GM18861 (cell line): Measurements from ENCODE around the gene PPP1CC.
"Not testable (repeated sequence)": the region's sequence is repeated elsewhere in the genome, so short reads cannot be mapped to it uniquely, and the experiment has no call there.

ENCODE experiments used
- ATAC-seq: cut with Tn5 transposase; IDR thresholded peaks from one replicate; pipeline ENCODE4 v1.9.1; 2021; ENCODE audit not compliant: unreplicated experiment

Gene PPP1CC

GRCh38 chr12:110756611-110757010 lies 13.9 kb upstream of the PPP1CC start:
- no peak for ATAC-seq

GRCh38 chr12:110754101-110754793 lies 11.6 kb upstream of the PPP1CC start:
- ATAC-seq: no peak

GRCh38 chr12:110750784-110751461 lies 8.2 kb upstream of the PPP1CC start:
- ATAC-seq: no peak

- no peak for ATAC-seq
Observed at GRCh38 chr12:110746550-110746949, 3.9 kb upstream of the PPP1CC start.

GRCh38 chr12:110745542-110746284 lies 3.0 kb upstream of the PPP1CC start:
- ATAC-seq: no peak

GRCh38 chr12:110744601-110745264 lies 2.0 kb upstream of the PPP1CC start:
- ATAC-seq: no peak

GRCh38 chr12:110744151-110744571 lies 1.5 kb upstream of the PPP1CC start:
- no peak for ATAC-seq

- no peak for ATAC-seq
Observed at GRCh38 chr12:110743571-110744093, 941 bp upstream of the PPP1CC start.

- no peak for ATAC-seq
Observed at GRCh38 chr12:110742096-110742717, 484 bp downstream of the PPP1CC start.

- no peak for ATAC-seq
Observed at GRCh38 chr12:110741341-110742095, 1.2 kb downstream of the PPP1CC start.

GRCh38 chr12:110739894-110740293 lies 2.8 kb downstream of the PPP1CC start:
- no peak for ATAC-seq

GRCh38 chr12:110739488-110739887 lies 3.2 kb downstream of the PPP1CC start:
- ATAC-seq: no peak

- ATAC-seq: no peak
Observed at GRCh38 chr12:110737532-110737931, 5.2 kb downstream of the PPP1CC start.

GRCh38 chr12:110737016-110737415 lies 5.7 kb downstream of the PPP1CC start:
- ATAC-seq: not testable (repeated sequence)

GRCh38 chr12:110733900-110734299 lies 8.8 kb downstream of the PPP1CC start:
- ATAC-seq: no peak

- ATAC-seq: no peak
Observed at GRCh38 chr12:110733089-110733715, 9.5 kb downstream of the PPP1CC start.

GRCh38 chr12:110732572-110732971 lies 10.1 kb downstream of the PPP1CC start:
- no peak for ATAC-seq

- ATAC-seq: no peak
Observed at GRCh38 chr12:110731479-110731878, 11.2 kb downstream of the PPP1CC start.

GRCh38 chr12:110728628-110729027 lies 14.1 kb downstream of the PPP1CC start:
- ATAC-seq: no peak
